Iris pigment epithelial cell (primary cell): ENCODE data around the gene CACNA2D2.

Experiments used
- DNase-seq: peaks from one replicate; pipeline ENCODE4 v3.0.0-alpha.2; 2011; ENCODE audit warnings: low read depth

Gene CACNA2D2

GRCh38 chr3:50325497-50326181 lies 177.8 kb downstream of the CACNA2D2 start:
- no peak for DNase-seq

GRCh38 chr3:50325113-50325480 lies 178.3 kb downstream of the CACNA2D2 start:
- no peak for DNase-seq

DNA sequence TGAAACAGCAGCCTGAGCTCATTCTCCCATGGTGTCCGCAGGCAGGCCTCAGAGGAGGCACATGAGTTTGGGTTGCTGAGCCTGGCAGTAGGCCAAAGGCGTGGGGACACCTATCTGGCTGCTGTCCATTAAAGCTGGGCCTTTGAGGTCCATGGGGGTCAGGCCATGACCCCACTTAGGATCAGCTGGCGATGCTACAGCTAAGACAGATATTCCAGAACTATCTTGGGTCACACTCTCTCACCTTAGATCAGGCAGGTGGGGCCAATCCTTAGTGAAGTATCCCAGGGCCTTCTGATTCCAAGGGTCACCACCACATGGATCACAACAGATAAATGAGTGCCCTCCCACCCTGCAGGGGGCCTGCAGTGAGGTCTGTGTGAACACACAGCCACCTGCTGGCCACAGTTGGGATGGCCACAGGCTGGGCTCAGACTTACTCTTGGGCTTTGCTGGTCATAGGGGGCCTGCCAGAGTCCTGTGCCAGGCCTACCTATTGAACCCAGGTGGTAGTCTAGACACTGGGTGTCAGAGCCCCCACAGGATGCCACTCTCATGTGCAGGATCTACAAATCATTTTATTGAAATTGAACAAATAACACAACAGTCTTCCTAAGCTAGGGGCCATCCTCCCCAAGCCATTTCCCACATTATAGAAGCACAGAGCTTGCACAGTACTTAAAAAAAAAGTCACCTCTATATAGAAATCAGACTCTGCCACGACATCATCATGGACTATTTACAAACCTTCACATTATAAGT lies 178.9 kb downstream of the CACNA2D2 start:
- DNase-seq, result peak; percentile 65

DNA sequence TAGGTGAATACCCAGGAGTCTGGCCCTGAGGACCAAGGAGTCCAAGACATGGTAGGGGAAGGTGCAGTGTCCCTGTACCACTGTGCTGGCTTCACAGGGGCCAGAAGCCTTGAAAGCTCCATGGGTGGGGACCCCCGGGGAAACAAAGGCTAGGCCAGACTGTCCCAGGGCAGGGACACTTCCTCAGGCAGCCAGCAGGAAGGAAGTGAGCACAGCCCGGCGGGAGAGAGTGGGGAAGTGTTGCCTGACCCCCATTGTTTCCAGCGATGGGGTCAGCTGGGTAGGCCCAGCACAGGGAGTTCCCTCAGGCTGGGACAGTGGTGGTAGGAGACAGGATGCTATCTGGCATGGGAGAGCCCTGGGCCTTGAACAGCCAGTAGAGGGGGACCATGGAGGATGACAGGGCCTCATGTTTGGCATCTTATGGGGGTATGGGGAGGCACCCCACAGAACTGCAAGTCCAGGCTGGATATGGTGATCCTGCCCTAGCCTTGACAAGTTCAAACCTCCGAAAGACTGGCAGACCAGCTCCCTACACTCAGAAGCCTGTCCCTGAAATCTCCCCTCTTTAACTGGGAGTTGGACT lies 179.7 kb downstream of the CACNA2D2 start:
- no peak for DNase-seq

- DNase-seq, result no peak
Observed at GRCh38 chr3:50323092-50323600, 180.3 kb downstream of the CACNA2D2 start.

- no peak for DNase-seq
Observed at GRCh38 chr3:50322386-50323091, 180.9 kb downstream of the CACNA2D2 start, which contains the start of gene HYAL2. TSS of gene HYAL2 (minus strand) at chr3:50322745. CDS start at chr3:50320489, 2,256 bp downstream.

DNA sequence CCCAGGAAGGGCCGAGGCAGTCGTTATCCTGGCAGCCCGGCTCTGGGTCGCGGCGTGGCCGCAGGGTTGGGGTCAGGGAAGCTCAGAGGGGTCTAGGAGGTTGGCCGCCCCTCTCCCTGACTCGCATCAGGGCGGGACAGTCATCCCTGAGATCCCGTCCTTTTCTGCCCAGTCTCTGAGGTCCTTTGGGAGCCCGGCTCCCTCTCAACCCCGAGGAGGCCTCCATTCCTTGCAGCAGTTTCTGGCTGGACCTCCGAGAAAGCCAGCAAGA lies 181.4 kb downstream of the CACNA2D2 start:
- DNase-seq, result no peak

DNA sequence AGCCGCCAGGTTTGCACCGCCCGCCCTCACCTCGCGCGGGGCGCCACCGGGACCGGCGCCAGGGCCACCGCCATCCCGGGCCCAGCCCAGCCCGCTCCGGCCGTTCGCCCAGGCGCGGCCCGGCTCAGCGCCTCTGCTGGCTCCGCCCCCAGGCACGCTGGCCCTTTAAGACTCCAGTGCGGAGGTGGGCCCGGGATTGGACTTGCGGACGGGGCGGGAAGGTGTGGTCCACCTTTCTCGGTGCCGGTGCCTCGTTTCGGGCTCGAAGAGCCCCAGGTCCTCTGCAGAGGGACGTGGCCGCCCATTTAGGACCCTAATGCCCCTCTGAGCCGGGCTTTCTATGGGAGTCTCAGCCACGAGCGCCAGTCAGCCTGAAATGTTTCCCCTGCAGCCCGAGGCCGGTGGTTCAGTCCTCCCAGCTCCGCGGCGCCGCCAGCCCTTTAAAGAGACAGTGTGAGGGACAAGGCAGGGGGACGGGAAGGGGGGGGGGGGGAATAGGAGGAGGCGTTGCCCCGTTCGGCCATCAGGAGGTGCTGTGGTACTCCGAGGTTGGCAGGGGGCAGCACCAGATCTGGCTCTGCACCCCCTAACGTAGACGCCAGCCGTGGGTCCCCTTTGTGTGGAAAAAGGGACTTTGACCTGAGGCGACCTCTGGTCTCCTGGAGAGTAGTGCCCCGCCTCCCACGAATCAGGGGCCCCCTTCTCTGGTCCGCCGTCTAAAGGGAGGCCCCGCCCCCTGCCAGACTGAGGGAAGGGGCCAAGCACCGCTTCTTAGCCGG lies 181.9 kb downstream of the CACNA2D2 start:
- DNase-seq, result peak; percentile 91

GRCh38 chr3:50320853-50321335 lies 182.5 kb downstream of the CACNA2D2 start:
- DNase-seq, result peak; percentile 66

- no peak for DNase-seq
Observed at GRCh38 chr3:50319894-50320625, 183.4 kb downstream of the CACNA2D2 start.

- no peak for DNase-seq
Observed at GRCh38 chr3:50319181-50319893, 184.1 kb downstream of the CACNA2D2 start.

GRCh38 chr3:50318615-50319014 lies 184.8 kb downstream of the CACNA2D2 start:
- no peak for DNase-seq

- no peak for DNase-seq
Observed at GRCh38 chr3:50318163-50318562, 185.3 kb downstream of the CACNA2D2 start.

- DNase-seq, result no peak
Observed at GRCh38 chr3:50317300-50317699, 186.1 kb downstream of the CACNA2D2 start.

DNA sequence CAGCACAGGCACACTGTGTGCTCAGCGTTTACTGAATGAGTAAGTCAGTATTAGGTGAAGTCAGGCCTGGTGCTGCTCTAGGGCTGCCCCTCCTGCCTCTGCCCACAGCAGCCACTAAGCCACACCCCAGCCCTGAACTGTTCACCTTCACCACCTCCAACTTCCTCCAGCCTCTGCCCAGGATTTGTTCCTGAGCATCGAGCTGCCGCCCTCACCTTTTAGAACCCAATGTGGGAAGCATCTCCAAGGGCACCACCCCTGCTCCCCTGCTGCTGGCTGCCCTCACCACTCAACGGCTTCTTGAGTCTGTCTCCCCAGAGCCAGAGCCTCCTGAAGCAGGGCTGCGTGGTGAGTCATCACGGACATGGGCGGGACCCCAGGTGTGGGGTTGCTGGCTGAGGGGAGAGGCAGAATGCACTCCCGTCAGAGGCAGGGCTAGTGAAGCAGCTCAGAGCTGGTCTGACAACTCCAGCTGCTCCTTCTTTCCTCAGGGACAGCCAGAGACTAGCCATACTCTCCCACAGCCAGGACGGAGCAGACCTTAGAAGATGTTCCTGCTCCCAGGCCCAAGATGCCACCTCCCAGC lies 186.7 kb downstream of the CACNA2D2 start:
- peak; percentile 62 for DNase-seq

DNA sequence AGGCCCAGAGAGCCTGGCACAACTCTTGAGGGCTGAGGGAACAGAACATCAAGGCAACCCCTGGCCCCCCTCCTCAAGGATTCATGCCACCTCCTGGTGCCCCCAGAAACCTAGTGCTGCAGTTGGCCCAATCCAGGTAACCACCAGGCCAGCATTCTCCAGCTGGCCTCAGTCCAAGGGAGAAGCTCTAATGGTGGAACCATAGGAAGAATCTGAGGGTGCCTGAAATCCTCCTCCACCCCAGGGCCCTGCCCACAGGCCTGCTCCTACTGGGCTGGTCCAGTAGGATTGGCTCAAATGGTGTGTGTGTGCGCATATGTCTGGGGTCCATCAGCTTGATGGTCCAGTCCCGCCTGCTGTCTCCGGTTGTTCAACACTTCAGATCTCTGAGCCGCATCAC lies 188.6 kb downstream of the CACNA2D2 start:
- DNase-seq, result no peak

- no peak for DNase-seq
Observed at GRCh38 chr3:50314342-50314741, 189.1 kb downstream of the CACNA2D2 start.
